Transverse colon (tissue), 4 donors: ENCODE measurements around the gene CYP27A1. TPM values are rescaled to one million over a fixed set of nuclear protein-coding genes. Genes with fewer than 3 reads are reported as not detected.
A peak's percentile ranks its signal among the peaks of the same experiment; 100 is the strongest.

Source experiments
- DNase-seq: peaks from one replicate; pipeline ENCODE4 v3.0.0-alpha.2; 2019
- H3K27ac ChIP-seq, 4 donors: fragments of 200-600 bp; sonication (generic); 2 replicates each; pipeline ENCODE4 v1.5.1; 2016 to 2018; ENCODE audit warnings: inconsistent platforms in 4 of 4
- H3K27me3 ChIP-seq: fragments of 200-600 bp; sonication (generic); 2 replicates; pipeline ENCODE4 v1.5.1; 2017; ENCODE audit warnings: inconsistent platforms
- H3K36me3 ChIP-seq, 4 donors: fragments of 200-600 bp; sonication (generic); 2 replicates each; pipeline ENCODE4 v1.5.1; 2017 to 2019; ENCODE audit warnings: inconsistent platforms in 4 of 4
- H3K4me1 ChIP-seq, 4 donors: fragments of 200-600 bp; sonication (generic); 2 replicates each; pipeline ENCODE4 v1.5.1; 2017 to 2020; ENCODE audit warnings: inconsistent platforms in 4 of 4
- H3K4me3 ChIP-seq, 4 donors: fragments of 200-600 bp; sonication (generic); 1 replicate in 1 of 4; 2 replicates in 3 of 4; pipeline versions ENCODE4 v1.5.1 to v1.6.1; 2017 to 2019; ENCODE audit warnings: inconsistent platforms in 4 of 4
- H3K9me3 ChIP-seq, 2 donors: fragments of 200-600 bp; sonication (generic); 2 replicates each; pipeline ENCODE4 v1.5.1; 2017 to 2019; ENCODE audit warnings: inconsistent platforms in 2 of 2
- EP300 ChIP-seq: sonication (generic); formaldehyde crosslinking; IDR thresholded peaks from one replicate; pipeline ENCODE4 v1.6.1; 2017; ENCODE audit warnings: antibody characterized with exemption, low read depth
- POLR2A ChIP-seq: fragments of 450-650 bp; IDR thresholded peaks from one replicate; pipeline ENCODE4 v1.6.1; 2016; ENCODE audit warnings: antibody characterized with exemption, mild to moderate bottlenecking, moderate library complexity
- POLR2AphosphoS5 ChIP-seq, 3 donors: sonication (generic); formaldehyde crosslinking; IDR thresholded peaks; one replicate each; pipeline ENCODE4 v1.6.1; 2016; ENCODE audit warnings: antibody characterized with exemption in 3 of 3
- WGBS, 2 donors: methylation state at CpG; one replicate each; pipeline ENCODE4 v1.1.5; 2018; ENCODE audit warnings: low coverage in 1 of 2; 5-methylcytosine and 5-hydroxymethylcytosine counted together
- in situ Hi-C, 4 donors: fragments of 200-750 bp; cut with MboI; loops; one replicate each; pipeline versions ENCODE4 v1.15.0 to v1.15.1; 2017; ENCODE audit warnings: low sequenced_read_pairs in 3 of 4, low pct_ligation_motif_present in 1 of 4, low pct_unique_long_range_greater_than_20kb in 1 of 4
- intact Hi-C: fragments of 100-400 bp; cut with DNase I; formaldehyde crosslinking; loops from one replicate; pipeline ENCODE4 v1.15.1; 2023; ENCODE audit warnings: low total_unique reads
- total RNA-seq, 4 donors: library from RNA; depleted of rRNA; stranded (reverse); fragments of >200 nt; gene quantifications; one replicate each; pipeline ENCODE4 v1.1.0, GENCODE V29; 2016
- TF ChIP-seq, protein P1 (sequence below), 5 experiments: fragments of 200-600 bp in 3 of 5; fragments of 450-650 bp in 2 of 5; sonication (generic) in 3 of 5; IDR thresholded peaks; 1 replicate in 2 of 5; 2 replicates in 3 of 5; pipeline ENCODE4 v1.5.1; 2016 to 2017; ENCODE audit warnings: antibody characterized with exemption in 5 of 5, inconsistent platforms in 3 of 5, mild to moderate bottlenecking in 2 of 5, moderate library complexity in 1 of 5

CYP27A1 gene
- total RNA-seq, 4 donors from 2014 or later = 48.3 to 159 (median 75.5) TPM

DNA sequence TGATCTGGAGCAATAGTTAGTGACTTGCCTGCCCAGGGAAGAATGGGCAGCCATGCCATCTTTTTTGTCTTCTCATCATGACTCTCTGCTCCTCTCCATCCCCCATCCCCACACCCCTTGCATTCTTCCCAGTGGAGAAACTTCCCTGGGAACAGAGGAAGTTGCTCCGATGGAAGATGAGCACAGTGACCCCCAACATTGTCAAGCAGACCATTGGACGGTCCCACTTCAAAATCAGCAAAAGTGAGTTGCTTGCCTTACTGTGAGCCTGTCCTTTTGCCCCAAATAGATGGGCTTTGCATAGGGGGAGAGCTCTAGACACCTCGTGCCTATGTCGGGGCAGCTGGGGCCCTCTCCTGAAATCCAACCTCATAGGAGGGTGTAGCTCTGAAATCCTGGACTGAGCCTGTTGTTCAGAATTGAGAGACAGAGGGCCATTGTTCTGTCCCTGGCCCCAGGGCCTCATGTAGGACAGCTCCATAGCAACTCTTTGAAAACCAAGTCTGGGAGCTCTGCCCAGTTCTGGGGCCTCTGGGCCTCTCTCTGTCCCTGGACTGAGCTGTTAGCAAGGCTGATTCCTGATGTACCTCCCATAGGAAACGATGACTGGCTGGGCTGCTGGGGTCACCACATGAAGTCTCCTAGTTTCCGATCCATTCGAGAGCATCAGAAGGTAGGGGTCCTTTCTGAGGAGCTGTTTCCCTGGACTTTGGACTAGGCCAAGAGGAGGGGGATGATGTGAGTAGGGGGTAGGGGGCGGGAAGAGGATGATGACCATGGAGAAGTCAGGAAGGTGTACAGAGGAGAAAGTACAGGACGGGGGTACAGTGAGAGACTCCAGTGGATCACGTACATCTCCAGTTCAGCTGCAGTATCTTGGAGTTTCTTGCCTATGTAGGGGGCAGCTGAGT is 36.1 kb upstream of the CYP27A1 start:
- peak overlapping the region in 2 of 4 donors; percentile 14 to 45 for H3K27ac ChIP-seq
- TF ChIP-seq, protein P1, sequence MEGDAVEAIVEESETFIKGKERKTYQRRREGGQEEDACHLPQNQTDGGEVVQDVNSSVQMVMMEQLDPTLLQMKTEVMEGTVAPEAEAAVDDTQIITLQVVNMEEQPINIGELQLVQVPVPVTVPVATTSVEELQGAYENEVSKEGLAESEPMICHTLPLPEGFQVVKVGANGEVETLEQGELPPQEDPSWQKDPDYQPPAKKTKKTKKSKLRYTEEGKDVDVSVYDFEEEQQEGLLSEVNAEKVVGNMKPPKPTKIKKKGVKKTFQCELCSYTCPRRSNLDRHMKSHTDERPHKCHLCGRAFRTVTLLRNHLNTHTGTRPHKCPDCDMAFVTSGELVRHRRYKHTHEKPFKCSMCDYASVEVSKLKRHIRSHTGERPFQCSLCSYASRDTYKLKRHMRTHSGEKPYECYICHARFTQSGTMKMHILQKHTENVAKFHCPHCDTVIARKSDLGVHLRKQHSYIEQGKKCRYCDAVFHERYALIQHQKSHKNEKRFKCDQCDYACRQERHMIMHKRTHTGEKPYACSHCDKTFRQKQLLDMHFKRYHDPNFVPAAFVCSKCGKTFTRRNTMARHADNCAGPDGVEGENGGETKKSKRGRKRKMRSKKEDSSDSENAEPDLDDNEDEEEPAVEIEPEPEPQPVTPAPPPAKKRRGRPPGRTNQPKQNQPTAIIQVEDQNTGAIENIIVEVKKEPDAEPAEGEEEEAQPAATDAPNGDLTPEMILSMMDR (IDR thresholded peaks at IDR 0.05) = no peak
- TF ChIP-seq POLR2A = no peak
- no peak for TF ChIP-seq EP300
- no peak for TF ChIP-seq POLR2AphosphoS5 (IDR thresholded peaks at IDR 0.05)

DNA sequence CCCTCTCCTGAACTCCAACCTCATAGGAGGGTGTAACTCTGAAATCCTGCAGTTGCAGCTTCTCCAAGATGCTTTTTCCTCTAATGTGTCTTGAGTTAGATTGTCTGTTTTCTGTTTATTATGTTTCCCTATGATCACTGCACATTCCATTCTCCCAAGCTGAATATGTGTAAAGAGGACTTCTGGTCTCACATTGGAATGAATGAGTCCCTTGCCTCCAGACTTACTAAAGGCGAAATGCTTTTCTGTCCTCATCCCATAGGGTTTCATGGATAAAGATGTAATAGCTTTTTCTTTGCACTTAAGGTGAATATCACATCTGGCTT is 35.5 kb upstream of the CYP27A1 start:
- no peak for DNase-seq
- intact Hi-C loops = no loop called here
- no peak for TF ChIP-seq POLR2AphosphoS5 (IDR thresholded peaks at IDR 0.05)
- TF ChIP-seq, protein P1 (IDR thresholded peaks at IDR 0.05) = no peak
- no peak for TF ChIP-seq POLR2A
- TF ChIP-seq EP300 = no peak
- in situ Hi-C loops = loop anchor here in 1 of 4 donors (25.0 kb wide), 1 partner anchor 91 kb away; the partner anchor contains the start of gene PRKAG3
- Histone ChIP-seq H3K27me3 (no peaks in the 10 kb centered on the region), H3K4me1 (no peaks in the 10 kb centered on the region), H3K9me3 (no peaks in the 10 kb centered on the region), H3K27ac (no peak overlapping the region), H3K4me3 (no peak overlapping the region), H3K36me3 (peaks cover 0 to 46% (median 18%) of the 10 kb centered on the region in 4 donors)
- 100% methylated on average over 1 of the region's 1 CpG for WGBS, 2 donors

More for the DNA sequence above, 36.1 kb upstream of the CYP27A1 start:
- intact Hi-C loops = no loop called here
- Histone ChIP-seq H3K4me1 (no peaks in the 10 kb centered on the region), H3K9me3 (no peaks in the 10 kb centered on the region), H3K4me3 (no peak overlapping the region), H3K36me3 (peaks cover 0 to 46% (median 15%) of the 10 kb centered on the region in 4 donors), H3K27me3 (no peaks in the 10 kb centered on the region)
- WGBS, 2 donors = 83 to 94% methylated on average over 3 to 10 of the region's 10 CpGs
- DNase-seq = no peak
- in situ Hi-C loops = loop anchor here in 1 of 4 donors (25.0 kb wide), 1 partner anchor 91 kb away; the partner anchor contains the start of gene PRKAG3

DNA sequence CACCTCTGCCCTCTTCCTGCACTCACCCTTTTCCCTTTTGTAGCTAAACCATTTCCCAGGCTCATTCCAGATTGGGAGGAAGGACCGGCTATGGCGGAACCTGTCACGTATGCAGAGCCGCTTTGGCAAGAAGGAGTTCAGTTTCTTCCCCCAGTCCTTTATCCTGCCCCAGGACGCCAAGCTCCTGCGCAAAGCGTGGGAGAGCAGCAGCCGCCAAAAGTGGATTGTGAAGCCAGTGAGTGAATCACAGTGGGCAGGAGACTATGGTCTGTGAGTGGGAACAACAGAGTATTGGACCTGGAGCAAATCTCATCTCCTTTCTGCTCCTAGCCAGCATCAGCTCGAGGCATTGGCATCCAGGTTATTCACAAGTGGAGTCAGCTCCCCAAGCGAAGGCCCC is 35.0 kb upstream of the CYP27A1 start:
- TF ChIP-seq, protein P1 (IDR thresholded peaks at IDR 0.05) = no peak
- TF ChIP-seq POLR2A (no peak), EP300 (no peak), POLR2AphosphoS5 (IDR thresholded peaks at IDR 0.05) (no peak)
- intact Hi-C loops (no loop called here), in situ Hi-C loops (loop anchor here in 1 of 4 donors (25.0 kb wide), 1 partner anchor 90 kb away; the partner anchor contains the start of gene PRKAG3)
- no peak overlapping the region for H3K4me3 ChIP-seq
- no peaks in the 10 kb centered on the region for H3K27me3 ChIP-seq
- H3K9me3 ChIP-seq = no peaks in the 10 kb centered on the region
- no peak for DNase-seq
- 98 to 100% methylated on average over 7 to 10 of the region's 10 CpGs for WGBS, 2 donors
- H3K27ac ChIP-seq = no peak overlapping the region
- H3K4me1 ChIP-seq = no peaks in the 10 kb centered on the region
- peaks cover 0 to 47% (median 19%) of the 10 kb centered on the region in 4 donors for H3K36me3 ChIP-seq

DNA sequence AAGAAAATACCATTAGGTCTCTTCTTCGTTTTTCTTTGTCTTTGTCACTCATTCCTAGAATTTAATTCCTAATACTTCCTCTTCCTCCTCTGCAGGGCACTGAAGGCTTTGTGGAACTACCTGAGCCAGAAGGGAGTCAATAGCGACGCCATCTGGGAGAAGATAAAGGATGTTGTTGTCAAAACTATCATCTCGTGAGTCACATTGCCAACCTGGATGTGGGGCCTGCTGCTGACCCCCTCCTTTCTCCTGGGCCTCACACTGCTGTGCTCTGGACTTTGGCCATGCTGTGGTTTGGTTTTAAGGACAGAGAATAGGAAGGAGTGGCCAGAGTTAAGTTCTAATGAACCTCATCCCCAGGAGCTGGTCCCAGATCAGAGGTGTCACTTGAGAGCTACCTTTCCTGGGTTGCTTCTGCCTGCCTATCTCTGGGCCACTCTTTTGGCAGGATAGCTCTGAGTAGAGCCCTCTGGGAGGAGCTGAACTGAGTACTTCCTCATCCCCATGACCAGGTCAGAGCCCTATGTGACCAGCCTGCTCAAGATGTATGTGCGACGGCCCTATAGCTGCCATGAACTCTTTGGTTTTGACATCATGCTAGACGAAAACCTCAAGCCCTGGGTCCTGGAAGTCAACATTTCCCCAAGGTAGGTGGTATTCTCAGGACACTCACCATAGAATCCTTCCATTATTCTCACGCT is 33.1 kb upstream of the CYP27A1 start:
- Histone ChIP-seq H3K27me3 (no peaks in the 10 kb centered on the region), H3K9me3 (no peaks in the 10 kb centered on the region), H3K27ac (no peak overlapping the region), H3K4me3 (no peak overlapping the region), H3K4me1 (no peaks in the 10 kb centered on the region), H3K36me3 (peaks cover 0 to 52% (median 20%) of the 10 kb centered on the region in 4 donors)
- intact Hi-C loops (no loop called here), in situ Hi-C loops (loop anchor here in 1 of 4 donors (25.0 kb wide), 1 partner anchor 88 kb away; the partner anchor contains the start of gene PRKAG3)
- WGBS, 2 donors = 80 to 89% methylated on average over 4 to 8 of the region's 8 CpGs
- TF ChIP-seq POLR2A (no peak), EP300 (no peak), POLR2AphosphoS5 (IDR thresholded peaks at IDR 0.05) (no peak)
- TF ChIP-seq, protein P1 (IDR thresholded peaks at IDR 0.05) = no peak
- DNase-seq = no peak
